Neural cell (in vitro differentiated cells): ENCODE measurements around the gene RUFY3. TPM values are rescaled to one million over a fixed set of nuclear protein-coding genes. Genes with fewer than 3 reads are reported as not detected.

Experiments
- H2AFZ ChIP-seq: fragments of 200-600, 300-800 bp; sonication (generic), shearing (Covaris generic); 2 replicates; pipeline ENCODE4 v1.6.0; 2014; ENCODE audit warnings: low read depth, mild to moderate bottlenecking, antibody characterized with exemption, low read length, moderate library complexity
- H3F3A ChIP-seq: fragments of 200-600 bp; shearing (Covaris generic); 2 replicates; pipeline ENCODE4 v1.6.1; 2016; ENCODE audit warnings: mild to moderate bottlenecking, moderate library complexity, mixed read lengths, antibody characterized with exemption, low read length; ENCODE audit not compliant: insufficient read depth, poor library complexity, severe bottlenecking
- H3K27ac ChIP-seq: fragments of 200-600, 300-800 bp; sonication (generic), shearing (Covaris generic); 2 replicates; pipeline ENCODE4 v1.5.1; 2014; ENCODE audit warnings: mild to moderate bottlenecking, low read length, moderate library complexity
- H3K27me3 ChIP-seq: fragments of 300-800, 200-600 bp; sonication (generic), shearing (Covaris generic); 2 replicates; pipeline ENCODE4 v1.6.0; 2014; ENCODE audit warnings: mild to moderate bottlenecking, low read depth, low read length, moderate library complexity; ENCODE audit not compliant: insufficient read depth
- H3K36me3 ChIP-seq: fragments of 300-800, 200-600 bp; sonication (generic), shearing (Covaris generic); 2 replicates; pipeline ENCODE4 v1.5.1; 2014; ENCODE audit warnings: mild to moderate bottlenecking, antibody characterized with exemption, low read length, moderate library complexity; ENCODE audit not compliant: insufficient read depth
- H3K4me2 ChIP-seq: fragments of 300-800, 200-600 bp; sonication (generic), shearing (Covaris generic); 2 replicates; pipeline ENCODE4 v1.6.0; 2014; ENCODE audit warnings: mild to moderate bottlenecking, low read length
- H3K4me3 ChIP-seq: fragments of 300-800, 200-600 bp; sonication (generic), shearing (Covaris generic); 2 replicates; pipeline ENCODE4 v1.5.1; 2014; ENCODE audit warnings: mild to moderate bottlenecking, low read length, moderate library complexity
- H3K79me2 ChIP-seq: fragments of 200-600 bp; shearing (Covaris generic); replicated peaks from 2 replicates; pipeline ENCODE4 v1.6.0; 2014; ENCODE audit warnings: mild to moderate bottlenecking, low read length, moderate library complexity; ENCODE audit not compliant: insufficient read depth
- H3K9ac ChIP-seq: fragments of 300-800, 200-600 bp; sonication (generic), shearing (Covaris generic); 2 replicates; pipeline ENCODE4 v1.6.1; 2016; ENCODE audit warnings: mild to moderate bottlenecking, low read length, mixed read lengths
- H3K9me2 ChIP-seq: fragments of 200-600 bp; shearing (Covaris generic); 2 replicates; pipeline ENCODE4 v1.6.1; 2016; ENCODE audit warnings: mild to moderate bottlenecking, low read length, mixed read lengths; ENCODE audit not compliant: insufficient read depth
- H3K9me3 ChIP-seq: fragments of 200-600, 300-800 bp; sonication (generic), shearing (Covaris generic); 2 replicates; pipeline ENCODE4 v1.6.1; 2016; ENCODE audit warnings: mild to moderate bottlenecking, mixed run types, low read length, moderate library complexity, mixed read lengths
- H4K20me1 ChIP-seq: fragments of 200-600 bp; shearing (Covaris generic); 2 replicates; pipeline ENCODE4 v1.6.1; 2016; ENCODE audit warnings: mild to moderate bottlenecking, mixed run types; ENCODE audit not compliant: insufficient read depth
- EP300 ChIP-seq: fragments of 450-650 bp; conservative IDR thresholded peaks from 2 replicates; pipeline ENCODE4 v1.6.1; 2014; ENCODE audit warnings: antibody characterized with exemption, mild to moderate bottlenecking, moderate library complexity; ENCODE audit not compliant: poor library complexity, severe bottlenecking
- EZH2 ChIP-seq: fragments of 200-600, 300-800 bp; shearing (Covaris generic), sonication (generic); IDR thresholded peaks from 2 replicates; pipeline ENCODE4 v1.6.1; 2014; ENCODE audit warnings: antibody characterized with exemption, low read length, borderline replicate concordance, mild to moderate bottlenecking; ENCODE audit not compliant: insufficient read depth, poor library complexity, severe bottlenecking
- MXI1 ChIP-seq: fragments of 450-650 bp; conservative IDR thresholded peaks from 2 replicates; pipeline ENCODE4 v1.6.1; 2014; ENCODE audit warnings: antibody characterized with exemption, mild to moderate bottlenecking; ENCODE audit not compliant: poor library complexity, severe bottlenecking
- POLR2AphosphoS5 ChIP-seq: IDR thresholded peaks from 2 replicates; pipeline ENCODE4 v1.6.1; 2012
- RAD21 ChIP-seq: fragments of 450-650 bp; conservative IDR thresholded peaks from 2 replicates; pipeline ENCODE4 v1.6.1; 2014; ENCODE audit warnings: antibody characterized with exemption, mild to moderate bottlenecking, moderate library complexity
- SMC3 ChIP-seq: fragments of 450-650 bp; conservative IDR thresholded peaks from 2 replicates; pipeline ENCODE4 v1.6.1; 2014; ENCODE audit warnings: antibody characterized with exemption, mild to moderate bottlenecking, moderate library complexity; ENCODE audit not compliant: poor library complexity
- TAF1 ChIP-seq: IDR thresholded peaks from 2 replicates; pipeline ENCODE4 v1.6.1; 2012; ENCODE audit warnings: low read depth
- polyA plus RNA-seq: library from polyadenylated mRNA; depleted of rRNA; stranded (reverse); fragments of >200 nt; gene quantifications from 2 replicates; pipeline ENCODE4 v1.2.3, GENCODE V29; 2014
- TF ChIP-seq, protein P1 (sequence below): IDR thresholded peaks from 2 replicates; pipeline ENCODE4 v1.6.1; 2012; ENCODE audit warnings: borderline replicate concordance
- TF ChIP-seq, protein P2 (sequence below): fragments of 450-650 bp; IDR thresholded peaks from 2 replicates; pipeline ENCODE4 v1.5.1; 2014; ENCODE audit warnings: antibody characterized with exemption, mild to moderate bottlenecking, moderate library complexity; ENCODE audit not compliant: poor library complexity, severe bottlenecking

Gene RUFY3
- polyA plus RNA-seq, 1 donor from 2014 or later: 414 TPM

DNA sequence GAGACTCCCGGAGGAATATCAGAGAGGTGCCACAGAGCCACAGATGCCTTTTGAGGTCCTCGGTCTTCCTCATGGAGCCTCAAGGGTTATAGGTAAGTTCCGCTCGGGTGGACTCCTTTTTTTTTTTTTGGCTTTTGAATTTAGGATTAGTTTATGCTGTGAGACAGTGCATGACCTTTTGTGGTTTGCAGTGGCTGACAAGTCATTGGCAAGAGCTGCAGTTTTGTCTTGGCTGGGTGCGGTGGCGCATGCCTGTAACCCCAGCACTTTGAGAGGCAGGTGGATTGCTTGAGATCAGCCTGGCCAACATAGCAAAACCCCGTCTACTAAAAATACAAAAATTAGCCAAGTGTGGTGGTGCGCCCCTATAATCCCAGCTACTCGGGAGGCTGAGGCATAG lies 122.4 kb downstream of the RUFY3 start:
- no peaks in the 10 kb centered on the region for H3F3A ChIP-seq
- no peak overlapping the region for H3K4me3 ChIP-seq
- no peak overlapping the region for H3K27ac ChIP-seq
- H3K36me3 ChIP-seq: no peaks in the 10 kb centered on the region
- TF ChIP-seq POLR2AphosphoS5 (no peak), EZH2 (no peak), EP300 (no peak), TAF1 (no peak)
- TF ChIP-seq, protein P1, sequence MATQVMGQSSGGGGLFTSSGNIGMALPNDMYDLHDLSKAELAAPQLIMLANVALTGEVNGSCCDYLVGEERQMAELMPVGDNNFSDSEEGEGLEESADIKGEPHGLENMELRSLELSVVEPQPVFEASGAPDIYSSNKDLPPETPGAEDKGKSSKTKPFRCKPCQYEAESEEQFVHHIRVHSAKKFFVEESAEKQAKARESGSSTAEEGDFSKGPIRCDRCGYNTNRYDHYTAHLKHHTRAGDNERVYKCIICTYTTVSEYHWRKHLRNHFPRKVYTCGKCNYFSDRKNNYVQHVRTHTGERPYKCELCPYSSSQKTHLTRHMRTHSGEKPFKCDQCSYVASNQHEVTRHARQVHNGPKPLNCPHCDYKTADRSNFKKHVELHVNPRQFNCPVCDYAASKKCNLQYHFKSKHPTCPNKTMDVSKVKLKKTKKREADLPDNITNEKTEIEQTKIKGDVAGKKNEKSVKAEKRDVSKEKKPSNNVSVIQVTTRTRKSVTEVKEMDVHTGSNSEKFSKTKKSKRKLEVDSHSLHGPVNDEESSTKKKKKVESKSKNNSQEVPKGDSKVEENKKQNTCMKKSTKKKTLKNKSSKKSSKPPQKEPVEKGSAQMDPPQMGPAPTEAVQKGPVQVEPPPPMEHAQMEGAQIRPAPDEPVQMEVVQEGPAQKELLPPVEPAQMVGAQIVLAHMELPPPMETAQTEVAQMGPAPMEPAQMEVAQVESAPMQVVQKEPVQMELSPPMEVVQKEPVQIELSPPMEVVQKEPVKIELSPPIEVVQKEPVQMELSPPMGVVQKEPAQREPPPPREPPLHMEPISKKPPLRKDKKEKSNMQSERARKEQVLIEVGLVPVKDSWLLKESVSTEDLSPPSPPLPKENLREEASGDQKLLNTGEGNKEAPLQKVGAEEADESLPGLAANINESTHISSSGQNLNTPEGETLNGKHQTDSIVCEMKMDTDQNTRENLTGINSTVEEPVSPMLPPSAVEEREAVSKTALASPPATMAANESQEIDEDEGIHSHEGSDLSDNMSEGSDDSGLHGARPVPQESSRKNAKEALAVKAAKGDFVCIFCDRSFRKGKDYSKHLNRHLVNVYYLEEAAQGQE: no peak
- no peaks in the 10 kb centered on the region for H3K27me3 ChIP-seq
- H3K9ac ChIP-seq: no peak overlapping the region
- H4K20me1 ChIP-seq: no peaks in the 10 kb centered on the region
- H3K4me2 ChIP-seq: no peak overlapping the region
- H3K9me3 ChIP-seq: no peaks in the 10 kb centered on the region
- no peaks in the 10 kb centered on the region for H3K9me2 ChIP-seq
- no peaks in the 10 kb centered on the region for H3K79me2 ChIP-seq
- H2AFZ ChIP-seq: no peak overlapping the region

DNA sequence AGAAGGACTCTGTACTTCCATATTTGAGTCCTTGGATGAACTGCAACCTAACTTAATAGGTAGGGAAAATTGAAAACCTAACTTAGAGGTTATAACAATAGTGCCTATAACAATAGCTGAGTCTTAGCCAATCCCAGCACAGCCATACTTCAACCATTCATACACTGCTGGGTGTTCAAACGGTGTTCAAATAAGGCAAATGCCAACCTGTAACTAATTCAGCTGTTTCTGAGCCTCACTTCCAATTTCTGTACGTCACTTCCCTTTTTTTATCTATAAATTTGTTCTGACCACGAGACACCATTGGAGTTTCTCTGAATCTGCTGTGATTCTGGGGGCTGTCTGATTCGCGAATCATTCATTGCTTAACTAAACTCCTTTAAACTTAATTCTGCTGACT lies 127.5 kb downstream of the RUFY3 start:
- no peaks in the 10 kb centered on the region for H3K9me3 ChIP-seq
- TF ChIP-seq EZH2: no peak
- TF ChIP-seq RAD21: no peak
- no peak for TF ChIP-seq TAF1
- no peak for TF ChIP-seq MXI1
- TF ChIP-seq POLR2AphosphoS5: no peak
- TF ChIP-seq EP300: no peak
- TF ChIP-seq, protein P1: no peak
- TF ChIP-seq SMC3: no peak
- TF ChIP-seq, protein P2, sequence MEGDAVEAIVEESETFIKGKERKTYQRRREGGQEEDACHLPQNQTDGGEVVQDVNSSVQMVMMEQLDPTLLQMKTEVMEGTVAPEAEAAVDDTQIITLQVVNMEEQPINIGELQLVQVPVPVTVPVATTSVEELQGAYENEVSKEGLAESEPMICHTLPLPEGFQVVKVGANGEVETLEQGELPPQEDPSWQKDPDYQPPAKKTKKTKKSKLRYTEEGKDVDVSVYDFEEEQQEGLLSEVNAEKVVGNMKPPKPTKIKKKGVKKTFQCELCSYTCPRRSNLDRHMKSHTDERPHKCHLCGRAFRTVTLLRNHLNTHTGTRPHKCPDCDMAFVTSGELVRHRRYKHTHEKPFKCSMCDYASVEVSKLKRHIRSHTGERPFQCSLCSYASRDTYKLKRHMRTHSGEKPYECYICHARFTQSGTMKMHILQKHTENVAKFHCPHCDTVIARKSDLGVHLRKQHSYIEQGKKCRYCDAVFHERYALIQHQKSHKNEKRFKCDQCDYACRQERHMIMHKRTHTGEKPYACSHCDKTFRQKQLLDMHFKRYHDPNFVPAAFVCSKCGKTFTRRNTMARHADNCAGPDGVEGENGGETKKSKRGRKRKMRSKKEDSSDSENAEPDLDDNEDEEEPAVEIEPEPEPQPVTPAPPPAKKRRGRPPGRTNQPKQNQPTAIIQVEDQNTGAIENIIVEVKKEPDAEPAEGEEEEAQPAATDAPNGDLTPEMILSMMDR: no peak
- H3K79me2 ChIP-seq: no peaks in the 10 kb centered on the region
- no peaks in the 10 kb centered on the region for H3K27me3 ChIP-seq
- H3K9me2 ChIP-seq: no peaks in the 10 kb centered on the region
- H3K4me3 ChIP-seq: no peak overlapping the region
- H3K4me2 ChIP-seq: no peak overlapping the region
- no peak overlapping the region for H2AFZ ChIP-seq
- H4K20me1 ChIP-seq: no peaks in the 10 kb centered on the region
- no peaks in the 10 kb centered on the region for H3F3A ChIP-seq
- H3K9ac ChIP-seq: no peak overlapping the region
- H3K36me3 ChIP-seq: no peaks in the 10 kb centered on the region
- H3K27ac ChIP-seq: no peak overlapping the region
